HCT116 (cell line): ENCODE data around the gene CUBN. TPM values are rescaled to one million over a fixed set of nuclear protein-coding genes. Genes with fewer than 3 reads are reported as not detected.

ENCODE experiments used
- ATAC-seq: fragments of 200-7000 bp; cut with Tn5 transposase; 2 replicates; pipeline ENCODE4 v1.9.1; 2020; ENCODE audit warnings: mild to moderate bottlenecking, moderate library complexity
- BruUV-seq: library from RNA; stranded (reverse); fragments of 400-500 nt; replicated peaks from 2 replicates; lab custom pipeline; 2021; lab: Mats Ljungman, UMichigan
- CTCF ChIA-PET: fragments of 300-600 bp; sonication (Branson Sonifier 250); formaldehyde crosslinking; loops from one replicate; lab custom pipeline; 2021; ENCODE audit warnings: antibody characterized with exemption; lab: Charles Lee
- POLR2A ChIA-PET: fragments of 300-600, 350-600 bp; sonication (Branson Sonifier 250); formaldehyde crosslinking; loops from one replicate; lab custom pipeline; 2021; ENCODE audit warnings: antibody characterized with exemption; lab: Charles Lee
- RAD21 ChIA-PET, 2 experiments: fragments of 300-600 bp; sonication (Branson Sonifier 250); formaldehyde crosslinking; loops; one replicate each; lab custom pipeline; 2023; ENCODE audit warnings: low total read pairs in 2 of 2; ENCODE audit not compliant: uncharacterized antibody in 2 of 2, unreplicated experiment in 2 of 2, low non-redundant PET in 1 of 2; lab: Charles Lee
- DNase-seq: peaks from one replicate; pipeline ENCODE4 v3.0.0-alpha.2; 2010; ENCODE audit warnings: low read depth, low spot score
- H2AFZ ChIP-seq: fragments of 200-600 bp; shearing (Covaris generic), sonication (generic); 2 replicates; pipeline ENCODE4 v1.6.1; 2017; ENCODE audit warnings: low read depth, mixed run types, mixed read lengths, antibody characterized with exemption, low read length; ENCODE audit not compliant: poor library complexity, severe bottlenecking
- H3K27ac ChIP-seq: 2 replicates; pipeline ENCODE4 v1.5.1; 2012; ENCODE audit warnings: low read depth, low read length
- H3K27me3 ChIP-seq: fragments of 200-600 bp; sonication (generic); 2 replicates; pipeline ENCODE4 v1.6.1; 2016; ENCODE audit warnings: mixed run types, low read length, mixed read lengths; ENCODE audit not compliant: insufficient read depth
- H3K36me3 ChIP-seq, 2 experiments: fragments of 200-500 bp in 1 of 2; fragments of 200-600 bp in 1 of 2; sonication (Bioruptor generic) in 1 of 2; sonication (generic) in 1 of 2; 2 replicates each; pipeline versions ENCODE4 v1.5.1 to v1.6.1; 2014 to 2016; ENCODE audit warnings: low read length in 2 of 2, inconsistent platforms in 1 of 2, mixed read lengths in 1 of 2, mixed run types in 1 of 2; ENCODE audit not compliant: insufficient read depth in 2 of 2, control insufficient read depth in 1 of 2
- H3K4me1 ChIP-seq, 2 experiments: fragments of 200-600 bp in 1 of 2; sonication (generic) in 1 of 2; 2 replicates each; pipeline versions ENCODE4 v1.5.1 to v1.6.1; 2012 to 2017; ENCODE audit warnings: low read length in 2 of 2, inconsistent platforms in 1 of 2, mild to moderate bottlenecking in 1 of 2, mixed read lengths in 1 of 2, mixed run types in 1 of 2, moderate library complexity in 1 of 2; ENCODE audit not compliant: insufficient read depth in 2 of 2, control insufficient read depth in 1 of 2
- H3K4me2 ChIP-seq: fragments of 200-600 bp; sonication (generic); 2 replicates; pipeline ENCODE4 v1.6.1; 2017; ENCODE audit warnings: mixed run types, low read length, mixed read lengths
- H3K4me3 ChIP-seq, 2 experiments: fragments of 200-600 bp in 1 of 2; sonication (generic) in 1 of 2; replicated peaks in 1 of 2; 2 replicates each; pipeline ENCODE4 v1.5.1; 2011 to 2016; ENCODE audit warnings: low read length in 2 of 2, control low read depth in 1 of 2, low read depth in 1 of 2, mild to moderate bottlenecking in 1 of 2, mixed read lengths in 1 of 2, mixed run types in 1 of 2
- H3K79me2 ChIP-seq: fragments of 200-600 bp; sonication (generic); 2 replicates; pipeline ENCODE4 v1.6.1; 2017; ENCODE audit warnings: mild to moderate bottlenecking, mixed run types, low read length, moderate library complexity, mixed read lengths; ENCODE audit not compliant: insufficient read depth
- H3K9ac ChIP-seq: fragments of 200-600 bp; sonication (generic); 2 replicates; pipeline ENCODE4 v1.6.1; 2016; ENCODE audit warnings: low read length, mixed read lengths
- H3K9me2 ChIP-seq: fragments of 200-600 bp; sonication (generic), shearing (Covaris generic); 2 replicates; pipeline ENCODE4 v1.6.1; 2017; ENCODE audit warnings: mixed run types, mild to moderate bottlenecking, moderate library complexity; ENCODE audit not compliant: insufficient read depth
- H3K9me3 ChIP-seq, 2 experiments: fragments of 200-500 bp in 1 of 2; fragments of 200-600 bp in 1 of 2; sonication (Bioruptor generic) in 1 of 2; sonication (generic) in 1 of 2; 2 replicates each; pipeline ENCODE4 v1.6.1; 2014 to 2017; ENCODE audit warnings: low read length in 2 of 2, mixed read lengths in 2 of 2, inconsistent platforms in 1 of 2, low read depth in 1 of 2, mild to moderate bottlenecking in 1 of 2, mixed run types in 1 of 2, moderate library complexity in 1 of 2; ENCODE audit not compliant: control insufficient read depth in 1 of 2, insufficient read depth in 1 of 2
- H4K20me1 ChIP-seq: fragments of 200-600 bp; sonication (generic), shearing (Covaris generic); 2 replicates; pipeline ENCODE4 v1.6.1; 2017; ENCODE audit warnings: mixed run types, mild to moderate bottlenecking, moderate library complexity; ENCODE audit not compliant: insufficient read depth
- EGR1 ChIP-seq: IDR thresholded peaks from 2 replicates; pipeline ENCODE4 v1.6.1; 2012; ENCODE audit warnings: low read depth
- EZH2 ChIP-seq: fragments of 200-600 bp; sonication (generic); IDR thresholded peaks from 2 replicates; pipeline ENCODE4 v1.6.1; 2017; ENCODE audit warnings: antibody characterized with exemption, mixed run types
- EZH2phosphoT487 ChIP-seq: fragments of 200-600 bp; IDR thresholded peaks from 2 replicates; pipeline ENCODE4 v1.6.1; 2018; ENCODE audit warnings: antibody characterized with exemption, borderline replicate concordance
- FOSL1 ChIP-seq: IDR thresholded peaks from 2 replicates; pipeline ENCODE4 v1.6.1; 2012; ENCODE audit warnings: low read depth
- JUND ChIP-seq: IDR thresholded peaks from 2 replicates; pipeline ENCODE4 v1.6.1; 2012
- POLR2A ChIP-seq: IDR thresholded peaks from 2 replicates; pipeline ENCODE4 v1.7.0; 2011; ENCODE audit warnings: borderline replicate concordance; ENCODE audit not compliant: insufficient read depth, insufficient read length; ENCODE audit errors: extremely low read depth
- POLR2AphosphoS5 ChIP-seq: IDR thresholded peaks from 2 replicates; pipeline ENCODE4 v1.6.1; 2011; ENCODE audit warnings: mild to moderate bottlenecking, low read depth, low read length, moderate library complexity
- SRF ChIP-seq: IDR thresholded peaks from 2 replicates; pipeline ENCODE4 v1.6.1; 2012; ENCODE audit warnings: low read depth
- intact Hi-C: fragments of 100-400 bp; cut with micrococcal nuclease; formaldehyde crosslinking; loops from 2 replicates; pipeline ENCODE4 v1.10.0; 2022
- total RNA-seq: library from RNA; stranded (reverse); gene quantifications from one replicate; pipeline ENCODE4 v1.2.1, GENCODE V29; 2021; ENCODE audit not compliant: unreplicated experiment
- TF ChIP-seq, protein P1 (sequence below): IDR thresholded peaks from 2 replicates; pipeline ENCODE4 v1.6.1; 2012

CUBN gene
- total RNA-seq, 1 experiment from 2014 or later: 1.2 TPM

GRCh38 chr10:16847644-16848043 is 282.0 kb downstream of the CUBN start:
- no peaks in the 10 kb centered on the region for H3K36me3 ChIP-seq
- no peaks in the 10 kb centered on the region for H3K79me2 ChIP-seq
- H3K4me2 ChIP-seq: no peak overlapping the region
- no peaks in the 10 kb centered on the region for H4K20me1 ChIP-seq
- no peaks in the 10 kb centered on the region for H3K9me2 ChIP-seq
- DNase-seq: no peak
- BruUV-seq: no TSS peak
- H3K9ac ChIP-seq: no peak overlapping the region
- CTCF ChIA-PET: no interaction called here
- intact Hi-C loops: loop anchor here (10.0 kb wide), 1 partner anchor 897 kb away; no protein-coding TSS in a partner anchor
- POLR2A ChIA-PET: no interaction called here
- no peak for TF ChIP-seq FOSL1
- TF ChIP-seq EGR1: no peak
- TF ChIP-seq, protein P1, sequence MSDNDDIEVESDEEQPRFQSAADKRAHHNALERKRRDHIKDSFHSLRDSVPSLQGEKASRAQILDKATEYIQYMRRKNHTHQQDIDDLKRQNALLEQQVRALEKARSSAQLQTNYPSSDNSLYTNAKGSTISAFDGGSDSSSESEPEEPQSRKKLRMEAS: no peak
- no peak for TF ChIP-seq POLR2A
- RAD21 ChIA-PET: no interaction called here
- no peak overlapping the region for H3K27ac ChIP-seq
- H3K4me3 ChIP-seq: no peak overlapping the region
- ATAC-seq: no peak
- H3K4me1 ChIP-seq: no peaks in the 10 kb centered on the region
- H2AFZ ChIP-seq: no peak overlapping the region
- H3K9me3 ChIP-seq: no peaks in the 10 kb centered on the region
- no peaks in the 10 kb centered on the region for H3K27me3 ChIP-seq

DNA sequence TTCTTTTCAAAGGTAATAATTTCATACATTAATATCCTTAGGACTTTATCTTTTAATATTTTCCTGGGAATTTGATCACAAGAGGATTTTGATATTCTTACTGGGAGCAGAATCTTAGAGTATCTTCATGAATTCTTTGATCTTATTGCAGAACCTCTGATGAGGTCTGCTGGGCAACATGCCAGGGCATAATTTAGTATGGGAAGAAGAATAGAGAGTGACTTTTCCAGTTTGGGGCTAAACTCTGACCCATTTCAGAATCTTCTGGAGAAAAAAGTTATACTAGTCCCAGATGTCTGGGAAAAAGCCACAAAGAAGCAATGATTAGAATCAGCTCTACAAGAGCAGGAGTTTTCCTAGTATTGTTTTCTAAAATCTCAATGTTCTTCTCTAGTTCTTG is 284.4 kb downstream of the CUBN start:
- CTCF ChIA-PET: no interaction called here
- Histone ChIP-seq H3K4me2 (no peak overlapping the region), H4K20me1 (no peaks in the 10 kb centered on the region), H3K9me2 (no peaks in the 10 kb centered on the region), H3K79me2 (no peaks in the 10 kb centered on the region), H3K36me3 (no peaks in the 10 kb centered on the region), H3K4me1 (no peaks in the 10 kb centered on the region), H3K4me3 (no peak overlapping the region), H3K27me3 (no peaks in the 10 kb centered on the region), H3K9ac (no peak overlapping the region), H3K27ac (no peak overlapping the region), H2AFZ (no peak overlapping the region), H3K9me3 (no peaks in the 10 kb centered on the region)
- no TSS peak for BruUV-seq
- DNase-seq: no peak
- RAD21 ChIA-PET: no interaction called here
- TF ChIP-seq, protein P1: no peak
- TF ChIP-seq POLR2AphosphoS5: no peak
- no peak for TF ChIP-seq POLR2A
- TF ChIP-seq JUND: no peak
- TF ChIP-seq EZH2: no peak
- TF ChIP-seq SRF: no peak
- no peak for TF ChIP-seq EZH2phosphoT487
- no peak for TF ChIP-seq FOSL1
- intact Hi-C loops: loop anchor here (10.0 kb wide), 1 partner anchor 900 kb away; no protein-coding TSS in a partner anchor
- ATAC-seq: no peak
- POLR2A ChIA-PET: no interaction called here
